GM13977 (cell line): ENCODE results near the gene HIPK2.

Source experiments
- DNase-seq: peaks from one replicate; pipeline ENCODE4 v3.0.0; 2012; ENCODE audit warnings: low spot score
- in situ Hi-C: fragments of 300-500 bp; cut with MboI; formaldehyde crosslinking; loops from one replicate; pipeline ENCODE4 v1.12.0; 2022; ENCODE audit warnings: low sequenced_read_pairs, low pct_unique_long_range_greater_than_20kb, mixed read lengths, inconsistent platforms; ENCODE audit not compliant: unreplicated experiment
- TF ChIP-seq, protein P1 (sequence below): IDR thresholded peaks from 2 replicates; pipeline ENCODE4 v1.5.1; 2012; ENCODE audit warnings: mild to moderate bottlenecking, control low read depth; ENCODE audit not compliant: insufficient read depth; ENCODE audit errors: extremely low read depth, missing control alignments

HIPK2 gene

DNA sequence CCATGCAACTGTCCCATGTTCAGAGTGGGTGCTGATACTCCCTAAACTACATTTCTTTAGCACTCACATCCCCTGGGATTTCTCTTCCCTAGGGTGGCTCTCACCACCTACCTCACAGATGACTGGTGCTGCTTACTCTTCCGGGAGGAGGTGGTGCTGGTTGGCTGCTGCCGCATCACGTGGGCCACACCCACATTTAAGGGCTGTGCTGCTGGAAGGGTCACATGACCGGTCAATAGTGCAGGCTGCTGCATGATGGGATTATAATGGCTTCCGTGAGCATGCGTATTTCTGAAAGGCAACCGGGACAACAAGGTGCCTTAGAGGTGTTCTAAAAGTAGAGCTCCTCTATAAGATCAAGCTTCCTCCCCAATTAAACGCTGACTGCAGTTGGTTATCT lies 177.5 kb downstream of the HIPK2 start:
- in situ Hi-C loops: no loop called here
- DNase-seq: no peak
- TF ChIP-seq, protein P1, sequence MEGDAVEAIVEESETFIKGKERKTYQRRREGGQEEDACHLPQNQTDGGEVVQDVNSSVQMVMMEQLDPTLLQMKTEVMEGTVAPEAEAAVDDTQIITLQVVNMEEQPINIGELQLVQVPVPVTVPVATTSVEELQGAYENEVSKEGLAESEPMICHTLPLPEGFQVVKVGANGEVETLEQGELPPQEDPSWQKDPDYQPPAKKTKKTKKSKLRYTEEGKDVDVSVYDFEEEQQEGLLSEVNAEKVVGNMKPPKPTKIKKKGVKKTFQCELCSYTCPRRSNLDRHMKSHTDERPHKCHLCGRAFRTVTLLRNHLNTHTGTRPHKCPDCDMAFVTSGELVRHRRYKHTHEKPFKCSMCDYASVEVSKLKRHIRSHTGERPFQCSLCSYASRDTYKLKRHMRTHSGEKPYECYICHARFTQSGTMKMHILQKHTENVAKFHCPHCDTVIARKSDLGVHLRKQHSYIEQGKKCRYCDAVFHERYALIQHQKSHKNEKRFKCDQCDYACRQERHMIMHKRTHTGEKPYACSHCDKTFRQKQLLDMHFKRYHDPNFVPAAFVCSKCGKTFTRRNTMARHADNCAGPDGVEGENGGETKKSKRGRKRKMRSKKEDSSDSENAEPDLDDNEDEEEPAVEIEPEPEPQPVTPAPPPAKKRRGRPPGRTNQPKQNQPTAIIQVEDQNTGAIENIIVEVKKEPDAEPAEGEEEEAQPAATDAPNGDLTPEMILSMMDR: no peak

DNA sequence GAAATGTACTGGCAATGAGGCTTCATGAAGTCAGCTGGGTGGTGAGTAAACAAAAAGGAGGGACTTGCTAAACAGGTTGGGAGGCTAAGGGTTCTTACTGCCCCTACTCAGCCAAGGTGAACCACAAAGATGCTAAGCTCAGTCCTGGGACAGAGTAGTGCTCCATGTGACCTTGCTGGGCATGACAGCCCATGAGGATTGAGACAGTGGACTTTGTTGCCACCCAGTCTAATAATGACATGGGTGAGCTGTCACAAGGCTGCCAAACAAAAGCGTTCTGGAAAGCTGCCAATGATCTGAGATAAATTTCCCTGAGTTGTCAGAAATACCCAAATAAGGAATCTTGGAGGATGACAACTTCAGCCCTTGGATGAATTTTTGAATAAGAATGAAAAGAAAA lies 179.2 kb downstream of the HIPK2 start:
- no peak for DNase-seq
- TF ChIP-seq, protein P1: no peak
- in situ Hi-C loops: no loop called here

DNA sequence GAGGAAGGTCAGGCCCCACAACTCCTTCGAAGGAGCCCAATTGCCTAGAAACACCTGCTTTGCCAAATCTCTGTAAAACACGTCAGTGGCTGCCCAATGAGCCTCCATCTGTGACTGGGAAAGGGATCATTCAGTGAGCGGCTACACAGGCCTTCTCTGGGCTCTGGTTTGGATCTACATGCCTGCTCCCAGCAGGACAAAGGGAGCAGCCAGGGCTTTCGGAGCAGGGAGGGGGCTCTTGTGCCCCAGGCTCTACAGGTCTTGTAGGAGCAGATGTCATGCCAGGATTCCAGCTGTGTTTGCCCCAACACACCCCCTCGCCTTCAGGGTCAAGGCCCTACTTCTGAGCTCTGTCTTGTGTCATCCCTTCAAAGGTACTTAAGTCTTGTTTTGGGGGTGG lies 180.8 kb downstream of the HIPK2 start:
- TF ChIP-seq, protein P1: no peak
- in situ Hi-C loops: no loop called here
- no peak for DNase-seq

DNA sequence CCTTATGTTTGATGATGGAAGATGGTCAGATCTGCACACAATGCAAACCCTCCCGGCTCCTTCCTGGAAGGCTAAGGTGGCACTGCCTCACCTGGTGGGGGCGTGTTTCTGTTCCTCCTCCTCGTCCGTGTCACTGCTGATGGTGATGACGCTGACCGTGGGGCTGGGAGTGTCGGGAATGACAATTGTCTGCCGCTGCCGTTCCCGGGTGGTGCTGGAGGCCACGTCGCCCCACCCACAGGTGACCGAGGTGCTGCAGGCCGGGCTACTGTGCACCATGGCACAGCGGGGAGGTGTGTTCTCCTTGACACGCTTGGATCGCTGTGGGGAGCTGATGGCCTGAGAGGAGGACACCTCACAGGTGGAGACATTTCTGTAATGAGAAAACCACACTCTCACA lies 181.2 kb downstream of the HIPK2 start:
- TF ChIP-seq, protein P1: no peak
- DNase-seq: no peak
- in situ Hi-C loops: no loop called here

DNA sequence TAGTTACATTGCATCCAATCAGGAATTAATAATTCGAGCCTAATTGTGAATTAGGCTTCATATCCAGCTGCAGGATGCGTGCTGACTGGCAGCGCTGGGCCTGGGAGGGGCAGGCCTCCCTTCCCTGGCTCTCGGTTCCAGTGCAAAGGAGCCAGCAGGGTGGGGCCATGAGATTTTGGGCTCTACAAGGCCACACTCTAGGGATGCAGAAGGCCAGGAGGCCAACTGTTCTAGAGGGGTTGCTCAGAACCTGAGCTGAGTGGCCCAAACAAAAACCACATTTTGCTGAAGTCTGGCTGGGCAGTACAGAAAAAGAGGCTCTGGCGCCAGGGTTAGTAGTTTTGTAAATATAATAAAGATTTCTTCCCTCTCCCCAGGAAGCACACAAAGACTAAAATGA lies 182.0 kb downstream of the HIPK2 start:
- in situ Hi-C loops: no loop called here
- no peak for DNase-seq
- TF ChIP-seq, protein P1: no peak

DNA sequence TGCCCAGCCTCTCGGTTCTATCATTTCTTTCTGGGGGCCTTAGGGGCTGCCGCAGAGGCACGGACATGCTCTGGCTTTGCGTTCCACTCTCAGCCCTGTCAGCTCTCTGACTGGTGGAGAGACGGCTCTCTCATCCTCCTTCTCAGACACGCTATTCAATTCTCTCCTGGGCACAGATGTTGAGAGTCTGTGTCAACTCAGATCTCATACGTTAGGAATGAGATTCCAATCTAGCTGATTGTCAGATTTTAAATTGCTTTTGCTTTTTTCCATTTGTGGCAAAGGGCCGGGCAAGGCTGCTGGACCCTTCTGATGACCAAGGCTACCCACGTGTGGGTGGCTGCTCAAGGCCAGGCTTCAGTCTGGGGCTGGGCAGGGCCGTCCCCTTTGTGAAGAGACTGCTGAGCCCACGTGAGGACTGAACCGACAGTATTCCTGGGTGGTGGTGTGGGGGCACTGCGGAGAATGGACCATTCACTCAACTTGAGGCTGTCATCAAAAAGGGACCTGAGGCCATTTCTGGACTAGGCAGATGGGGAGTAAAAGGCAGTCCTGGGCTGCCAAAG lies 182.8 kb downstream of the HIPK2 start:
- no peak for DNase-seq
- in situ Hi-C loops: no loop called here
- TF ChIP-seq, protein P1: no peak

DNA sequence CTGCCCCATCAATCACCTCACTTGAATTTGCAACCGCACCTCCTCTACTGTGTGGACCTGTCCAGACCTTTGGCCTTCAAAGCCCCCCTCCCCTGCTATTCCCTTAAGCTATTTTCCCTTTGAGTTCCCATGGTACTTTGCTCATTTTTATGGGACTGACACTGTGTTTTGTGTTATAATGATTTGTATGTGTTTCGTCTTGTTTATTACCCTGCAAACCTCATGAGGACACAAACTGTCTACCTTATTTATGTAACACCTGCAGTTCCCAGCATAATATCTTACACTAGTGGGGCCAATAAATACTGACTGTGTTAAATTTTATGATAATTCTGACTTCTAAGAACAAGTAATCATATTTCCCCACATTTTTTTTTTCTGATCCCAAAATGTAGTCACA lies 183.7 kb downstream of the HIPK2 start:
- no peak for DNase-seq
- TF ChIP-seq, protein P1: no peak
- in situ Hi-C loops: no loop called here
